Endothelial cell of umbilical vein (primary cell): Measurements from ENCODE around the gene MYO18A. TPM values are rescaled to one million over a fixed set of nuclear protein-coding genes. Genes with fewer than 3 reads are reported as not detected.

Source experiments
- BruUV-seq: library from RNA; stranded (reverse); fragments of 400-500 nt; replicated peaks from 2 replicates; lab custom pipeline; 2021; lab: Mats Ljungman, UMichigan
- CTCF ChIA-PET: fragments of 300-600, 350-600 bp; sonication (Branson Sonifier 250); formaldehyde crosslinking; loops from one replicate; lab custom pipeline; 2021; ENCODE audit warnings: antibody characterized with exemption, inconsistent platforms; lab: Charles Lee
- POLR2A ChIA-PET: fragments of 300-600, 350-600 bp; sonication (Branson Sonifier 250); formaldehyde crosslinking; loops from one replicate; lab custom pipeline; 2021; ENCODE audit warnings: antibody characterized with exemption, inconsistent platforms; lab: Charles Lee
- DNase-seq: peaks from one replicate; pipeline ENCODE4 v3.0.0-alpha.2; 2011; ENCODE audit warnings: low read depth, low spot score
- FAIRE-seq: peaks from 2 replicates; lab custom pipeline; 2011; peaks lifted over from hg19 to GRCh38; lab: Jason Lieb, UNC
- H2AFZ ChIP-seq: 2 replicates; pipeline ENCODE4 v1.6.0; 2012; ENCODE audit warnings: low read depth, low read length, control low read depth, inconsistent platforms
- H3K27ac ChIP-seq: 2 replicates; pipeline ENCODE4 v1.5.1; 2011; ENCODE audit warnings: low read depth, mild to moderate bottlenecking, control low read depth, low read length, moderate library complexity; ENCODE audit not compliant: insufficient read depth
- H3K27me3 ChIP-seq, 2 experiments: 2 replicates each; pipeline versions ENCODE4 v1.6.0 to v1.6.1; 2011; ENCODE audit warnings: low read length in 2 of 2, mixed read lengths in 1 of 2; ENCODE audit not compliant: control insufficient read depth in 2 of 2, insufficient read depth in 2 of 2
- H3K36me3 ChIP-seq, 2 experiments: 2 replicates in 1 of 2; 3 replicates in 1 of 2; pipeline ENCODE4 v1.5.1; 2011; ENCODE audit warnings: low read length in 2 of 2, mild to moderate bottlenecking in 1 of 2, moderate library complexity in 1 of 2; ENCODE audit not compliant: control insufficient read depth in 2 of 2, insufficient read depth in 2 of 2; ENCODE audit errors: extremely low read depth in 1 of 2
- H3K4me1 ChIP-seq: 3 replicates; pipeline ENCODE4 v1.5.1; 2011; ENCODE audit warnings: mild to moderate bottlenecking, low read length; ENCODE audit not compliant: control insufficient read depth, insufficient read depth; ENCODE audit errors: extremely low read depth
- H3K4me2 ChIP-seq: 2 replicates; pipeline ENCODE4 v1.6.1; 2011; ENCODE audit warnings: low read length, control low read depth, mixed read lengths; ENCODE audit not compliant: insufficient read depth
- H3K4me3 ChIP-seq, 3 experiments: fragments of 200-600 bp in 1 of 3; sonication (generic), shearing (Covaris generic) in 1 of 3; replicated peaks in 1 of 3; 2 replicates each; pipeline ENCODE4 v1.5.1; 2011 to 2016; ENCODE audit warnings: control low read depth in 3 of 3, low read length in 3 of 3, mild to moderate bottlenecking in 2 of 3, inconsistent platforms in 1 of 3, low read depth in 1 of 3, moderate library complexity in 1 of 3; ENCODE audit not compliant: insufficient read depth in 1 of 3
- H3K79me2 ChIP-seq: 2 replicates; pipeline ENCODE4 v1.6.0; 2012; ENCODE audit warnings: low read length, inconsistent platforms; ENCODE audit not compliant: control insufficient read depth, insufficient read depth
- H3K9ac ChIP-seq: replicated peaks from 2 replicates; pipeline ENCODE3; 2011; ENCODE audit warnings: low read length, control low read depth; ENCODE audit not compliant: insufficient read depth; ENCODE audit errors: extremely low read depth
- H3K9me1 ChIP-seq: replicated peaks from 3 replicates; pipeline ENCODE4 v1.6.0; 2011; ENCODE audit warnings: mild to moderate bottlenecking, low read length; ENCODE audit not compliant: control insufficient read depth, insufficient read depth; ENCODE audit errors: extremely low read depth
- H3K9me3 ChIP-seq: replicated peaks from 2 replicates; pipeline ENCODE4 v1.5.1; 2012; ENCODE audit warnings: low read length, inconsistent platforms; ENCODE audit not compliant: control insufficient read depth, insufficient read depth
- H4K20me1 ChIP-seq: replicated peaks from 2 replicates; pipeline ENCODE3; 2011; ENCODE audit warnings: mild to moderate bottlenecking, low read length; ENCODE audit not compliant: control insufficient read depth, insufficient read depth; ENCODE audit errors: extremely low read depth
- CTCF ChIP-seq, 2 donors: IDR thresholded peaks; 1 replicate in 1 of 2; 2 replicates in 1 of 2; pipeline ENCODE4 v1.5.1; 2011; ENCODE audit warnings: low read length in 2 of 2, mild to moderate bottlenecking in 2 of 2, moderate library complexity in 2 of 2, control low read depth in 1 of 2, inconsistent platforms in 1 of 2, low read depth in 1 of 2; ENCODE audit not compliant: insufficient read depth in 1 of 2; ENCODE audit errors: extremely low read depth in 1 of 2
- EZH2 ChIP-seq: IDR thresholded peaks from 2 replicates; pipeline ENCODE4 v1.6.1; 2012; ENCODE audit warnings: borderline replicate concordance, low read depth, mild to moderate bottlenecking, moderate library complexity, low read length, inconsistent platforms; ENCODE audit not compliant: severe bottlenecking
- FOS ChIP-seq: IDR thresholded peaks from 2 replicates; pipeline ENCODE4 v1.6.1; 2011; ENCODE audit warnings: mild to moderate bottlenecking, low read length, moderate library complexity, borderline replicate concordance; ENCODE audit not compliant: insufficient read depth
- GATA2 ChIP-seq: IDR thresholded peaks from 2 replicates; pipeline ENCODE4 v1.7.0; 2011; ENCODE audit warnings: low read depth, mild to moderate bottlenecking, moderate library complexity, mixed read lengths, low read length; ENCODE audit not compliant: insufficient read length, insufficient read depth
- JUN ChIP-seq: IDR thresholded peaks from 2 replicates; pipeline ENCODE4 v1.6.1; 2011; ENCODE audit warnings: borderline replicate concordance, low read depth; ENCODE audit not compliant: insufficient read length, insufficient read depth
- MAX ChIP-seq: IDR thresholded peaks from 2 replicates; pipeline ENCODE4 v1.6.1; 2011; ENCODE audit not compliant: insufficient read depth, insufficient read length
- MYC ChIP-seq: IDR thresholded peaks from one replicate; pipeline ENCODE4 v1.6.1; 2011; ENCODE audit warnings: mild to moderate bottlenecking, low read depth, low read length
- POLR2A ChIP-seq: IDR thresholded peaks from 2 replicates; pipeline ENCODE4 v1.6.1; 2012; ENCODE audit warnings: low read depth, mild to moderate bottlenecking, control low read depth, low read length
- POLR2AphosphoS5 ChIP-seq: IDR thresholded peaks from 2 replicates; pipeline ENCODE4 v1.6.1; 2012; ENCODE audit warnings: low read depth, mild to moderate bottlenecking, control low read depth, low read length, moderate library complexity; ENCODE audit not compliant: insufficient read depth
- dilution Hi-C: fragments of 300-500 bp; cut with MboI; formaldehyde crosslinking; loops from one replicate; pipeline ENCODE4 v1.15.0; 2019; ENCODE audit warnings: low sequenced_read_pairs; ENCODE audit not compliant: extremely low pct_ligation_motif_present
- intact Hi-C: fragments of 100-400 bp; cut with micrococcal nuclease; formaldehyde crosslinking; loops from one replicate; pipeline ENCODE4 v1.10.0; 2022
- polyA plus RNA-seq, 4 experiments: library from polyadenylated mRNA; depleted of rRNA in 3 of 4; stranded (reverse) in 3 of 4; unstranded in 1 of 4; fragments of >200 nt; gene quantifications; 2 replicates each; pipeline versions ENCODE4 v1.2.1 to v1.2.3, GENCODE V29; 2011 to 2012; ENCODE audit warnings: missing spikeins in 1 of 4
- total RNA-seq: library from RNA; stranded (reverse); gene quantifications from 2 replicates; pipeline ENCODE4 v1.2.3, GENCODE V29; 2021

The MYO18A gene
- total and polyA plus RNA-seq, 2 donors (not counting 3 experiments of a cell fraction or from before 2014, with no cell fraction given): 3.9 to 28.3 TPM

- no peak for TF ChIP-seq JUN
- no peak for TF ChIP-seq EZH2
- no peak for TF ChIP-seq POLR2A
- no peak for TF ChIP-seq MAX
- Histone ChIP-seq H3K9me3 (no peaks in the 10 kb centered on the region), H3K36me3 (peaks cover 0 to 19% of the 10 kb centered on the region in 2 experiments), H3K9me1 (no peaks in the 10 kb centered on the region), H3K4me3 (no peak overlapping the region), H3K27me3 (no peaks in the 10 kb centered on the region), H4K20me1 (no peaks in the 10 kb centered on the region), H3K27ac (no peak overlapping the region), H2AFZ (no peak overlapping the region), H3K4me2 (no peak overlapping the region), H3K4me1 (no peaks in the 10 kb centered on the region), H3K9ac (no peak overlapping the region), H3K79me2 (no peaks in the 10 kb centered on the region)
- FAIRE-seq (no peak), DNase-seq (no peak)
- BruUV-seq: no TSS peak
- POLR2A ChIA-PET: no interaction called here
- intact Hi-C loops: no loop called here
- dilution Hi-C loops: no loop called here
- CTCF ChIA-PET: interaction anchor here (1.2 to 2.7 kb wide), 2 partner anchors 21 to 48 kb away, joined by 3 to 12 read pairs; no protein-coding TSS in a partner anchor
These were observed 84.1 kb downstream of the MYO18A start for GRCh38 chr17:29096094-29096493.

- intact Hi-C loops (no loop called here), dilution Hi-C loops (no loop called here)
- Histone ChIP-seq H3K9me3 (no peaks in the 10 kb centered on the region), H3K79me2 (no peaks in the 10 kb centered on the region), H3K27me3 (no peaks in the 10 kb centered on the region), H3K4me2 (no peak overlapping the region), H4K20me1 (no peaks in the 10 kb centered on the region), H2AFZ (no peak overlapping the region), H3K4me1 (no peaks in the 10 kb centered on the region), H3K9me1 (no peaks in the 10 kb centered on the region), H3K9ac (no peak overlapping the region), H3K4me3 (no peak overlapping the region), H3K36me3 (peaks cover 0 to 19% of the 10 kb centered on the region in 2 experiments), H3K27ac (no peak overlapping the region)
- FAIRE-seq (no peak), DNase-seq (no peak)
- no TSS peak for BruUV-seq
- TF ChIP-seq GATA2 (no peak), MAX (no peak), POLR2AphosphoS5 (no peak), FOS (no peak), MYC (no peak), JUN (no peak), CTCF (IDR thresholded peaks at IDR 0.05; ENCODE audit: extremely low read depth in 1 of 2, insufficient read depth in 1 of 2, low read depth in 1 of 2, low read length in 2 of 2) (no peak), EZH2 (no peak), POLR2A (no peak)
- ChIA-PET CTCF (interaction anchor here (1.2 to 2.7 kb wide), 2 partner anchors 21 to 48 kb away, joined by 3 to 12 read pairs; no protein-coding TSS in a partner anchor), POLR2A (no interaction called here)
These were observed 84.8 kb downstream of the MYO18A start for GRCh38 chr17:29095439-29095838.
